Loucy (cell line): ENCODE data around the gene VSTM1.

Source experiments
- EZH2phosphoT487 ChIP-seq: fragments of 200-600 bp; IDR thresholded peaks from 2 replicates; pipeline ENCODE4 v1.6.1; 2018; ENCODE audit warnings: antibody characterized with exemption, mild to moderate bottlenecking, moderate library complexity, borderline replicate concordance
- TF ChIP-seq, protein P1 (sequence below): fragments of 200-600 bp; sonication (generic); conservative IDR thresholded peaks from 2 replicates; pipeline ENCODE4 v1.5.1; 2014; ENCODE audit warnings: mild to moderate bottlenecking, antibody characterized with exemption, low read length

- TF ChIP-seq, protein P1, sequence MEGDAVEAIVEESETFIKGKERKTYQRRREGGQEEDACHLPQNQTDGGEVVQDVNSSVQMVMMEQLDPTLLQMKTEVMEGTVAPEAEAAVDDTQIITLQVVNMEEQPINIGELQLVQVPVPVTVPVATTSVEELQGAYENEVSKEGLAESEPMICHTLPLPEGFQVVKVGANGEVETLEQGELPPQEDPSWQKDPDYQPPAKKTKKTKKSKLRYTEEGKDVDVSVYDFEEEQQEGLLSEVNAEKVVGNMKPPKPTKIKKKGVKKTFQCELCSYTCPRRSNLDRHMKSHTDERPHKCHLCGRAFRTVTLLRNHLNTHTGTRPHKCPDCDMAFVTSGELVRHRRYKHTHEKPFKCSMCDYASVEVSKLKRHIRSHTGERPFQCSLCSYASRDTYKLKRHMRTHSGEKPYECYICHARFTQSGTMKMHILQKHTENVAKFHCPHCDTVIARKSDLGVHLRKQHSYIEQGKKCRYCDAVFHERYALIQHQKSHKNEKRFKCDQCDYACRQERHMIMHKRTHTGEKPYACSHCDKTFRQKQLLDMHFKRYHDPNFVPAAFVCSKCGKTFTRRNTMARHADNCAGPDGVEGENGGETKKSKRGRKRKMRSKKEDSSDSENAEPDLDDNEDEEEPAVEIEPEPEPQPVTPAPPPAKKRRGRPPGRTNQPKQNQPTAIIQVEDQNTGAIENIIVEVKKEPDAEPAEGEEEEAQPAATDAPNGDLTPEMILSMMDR, result no peak
- TF ChIP-seq EZH2phosphoT487, result no peak
These were observed 23.7 kb downstream of the VSTM1 start for GRCh38 chr19:54040003-54040402.
